Vagina (tissue), 2 donors: Measurements from ENCODE around the gene CADM1. TPM values are rescaled to one million over a fixed set of nuclear protein-coding genes. Genes with fewer than 3 reads are reported as not detected.

Source experiments
- DNase-seq, 2 donors: peaks; one replicate each; pipeline ENCODE4 v3.0.0-alpha.2; 2017; ENCODE audit errors: extremely low spot score in 2 of 2
- H3K27ac ChIP-seq: fragments of 200-600 bp; sonication (generic); one replicate; pipeline ENCODE4 v1.5.1; 2019
- H3K27me3 ChIP-seq: fragments of 200-600 bp; sonication (generic); one replicate; pipeline ENCODE4 v1.5.1; 2019
- H3K36me3 ChIP-seq, 2 donors: fragments of 200-600 bp; sonication (generic); one replicate each; pipeline ENCODE4 v1.5.1; 2017 to 2019
- H3K4me1 ChIP-seq: fragments of 200-600 bp; sonication (generic); one replicate; pipeline ENCODE4 v1.5.1; 2019
- H3K4me3 ChIP-seq, 2 donors: fragments of 200-600 bp; sonication (generic); 1 replicate in 1 of 2; 2 replicates in 1 of 2; pipeline ENCODE4 v1.5.1; 2016 to 2019
- H3K9me3 ChIP-seq: fragments of 200-600 bp; sonication (generic); one replicate; pipeline ENCODE4 v1.5.1; 2019
- POLR2A ChIP-seq, 2 donors: fragments of 450-650 bp; IDR thresholded peaks; one replicate each; pipeline ENCODE4 v1.6.1; 2017; ENCODE audit warnings: antibody characterized with exemption in 2 of 2, mild to moderate bottlenecking in 2 of 2, moderate library complexity in 2 of 2
- POLR2AphosphoS5 ChIP-seq, 2 donors: sonication (generic); formaldehyde crosslinking; IDR thresholded peaks; one replicate each; pipeline ENCODE4 v1.9.0; 2017; ENCODE audit warnings: antibody characterized with exemption in 2 of 2, mild to moderate bottlenecking in 2 of 2, low read depth in 1 of 2; ENCODE audit not compliant: insufficient read depth in 1 of 2
- intact Hi-C: fragments of 100-400 bp; cut with DNase I; formaldehyde crosslinking; loops from one replicate; pipeline ENCODE4 v1.15.1; 2023
- total RNA-seq: library from RNA; depleted of rRNA; stranded (reverse); fragments of >200 nt; gene quantifications from one replicate; pipeline ENCODE4 v1.2.3, GENCODE V29; 2016
- TF ChIP-seq, protein P1 (sequence below), 3 experiments: fragments of 450-650 bp in 2 of 3; fragments of 200-600 bp in 1 of 3; sonication (generic) in 1 of 3; IDR thresholded peaks; one replicate each; pipeline ENCODE4 v1.5.1; 2017 to 2019; ENCODE audit warnings: antibody characterized with exemption in 3 of 3, mild to moderate bottlenecking in 2 of 3, moderate library complexity in 2 of 3

The CADM1 gene
- total RNA-seq, 1 donor from 2014 or later, result 37.1 TPM

DNA sequence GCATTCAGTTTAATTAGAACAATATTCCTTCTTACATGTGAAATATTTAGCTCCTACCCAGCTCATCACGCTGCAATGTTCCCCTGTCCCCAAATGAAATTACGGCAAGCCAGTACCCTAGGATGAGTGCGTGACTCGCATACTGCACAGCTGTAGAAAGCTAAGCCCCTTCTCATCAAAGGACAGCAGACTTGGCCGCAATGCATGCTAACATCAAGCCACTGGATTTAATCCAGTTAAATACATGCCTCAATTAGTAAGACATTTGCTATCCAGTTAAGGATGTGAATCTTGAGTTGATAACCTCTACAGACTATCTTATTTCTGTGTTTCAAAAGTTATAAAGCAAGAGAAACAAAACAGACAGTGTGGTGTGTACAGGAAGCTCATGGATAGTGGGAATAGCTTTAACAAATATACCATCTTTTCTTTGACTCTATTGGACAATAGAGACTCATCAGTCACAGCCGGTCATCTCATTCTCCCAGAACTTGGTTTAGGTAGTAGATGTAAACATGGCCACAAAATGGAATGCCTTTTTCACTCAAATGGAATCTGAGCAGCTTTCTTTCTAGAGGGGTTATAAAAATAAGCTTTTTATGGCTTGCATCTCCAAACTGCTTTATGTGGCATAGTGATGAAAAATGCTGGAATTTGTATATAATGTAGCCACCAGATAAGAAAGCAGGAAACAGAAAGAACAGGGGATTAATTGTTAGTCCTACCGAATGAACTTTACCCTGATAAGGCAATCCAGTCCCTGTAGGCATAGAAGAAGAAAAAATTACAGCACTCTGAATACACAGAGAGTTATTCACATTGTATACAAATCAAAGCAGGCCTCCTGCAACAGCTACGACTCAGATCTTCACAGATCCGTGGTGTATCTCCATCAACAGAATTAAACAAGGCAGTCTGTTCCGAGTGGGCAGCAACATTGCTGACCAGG, 224.1 kb downstream of the CADM1 start:
- DNase-seq, result no peak
- Histone ChIP-seq H3K9me3 (no peaks in the 10 kb centered on the region), H3K27ac (no peak overlapping the region), H3K27me3 (no peaks in the 10 kb centered on the region), H3K36me3 (no peaks in the 10 kb centered on the region), H3K4me3 (no peak overlapping the region), H3K4me1 (no peaks in the 10 kb centered on the region)
- no peak for TF ChIP-seq POLR2AphosphoS5 (IDR thresholded peaks at IDR 0.05; ENCODE audit: insufficient read depth in 1 of 2, low read depth in 1 of 2)
- TF ChIP-seq POLR2A (IDR thresholded peaks at IDR 0.05), result no peak
- TF ChIP-seq, protein P1, sequence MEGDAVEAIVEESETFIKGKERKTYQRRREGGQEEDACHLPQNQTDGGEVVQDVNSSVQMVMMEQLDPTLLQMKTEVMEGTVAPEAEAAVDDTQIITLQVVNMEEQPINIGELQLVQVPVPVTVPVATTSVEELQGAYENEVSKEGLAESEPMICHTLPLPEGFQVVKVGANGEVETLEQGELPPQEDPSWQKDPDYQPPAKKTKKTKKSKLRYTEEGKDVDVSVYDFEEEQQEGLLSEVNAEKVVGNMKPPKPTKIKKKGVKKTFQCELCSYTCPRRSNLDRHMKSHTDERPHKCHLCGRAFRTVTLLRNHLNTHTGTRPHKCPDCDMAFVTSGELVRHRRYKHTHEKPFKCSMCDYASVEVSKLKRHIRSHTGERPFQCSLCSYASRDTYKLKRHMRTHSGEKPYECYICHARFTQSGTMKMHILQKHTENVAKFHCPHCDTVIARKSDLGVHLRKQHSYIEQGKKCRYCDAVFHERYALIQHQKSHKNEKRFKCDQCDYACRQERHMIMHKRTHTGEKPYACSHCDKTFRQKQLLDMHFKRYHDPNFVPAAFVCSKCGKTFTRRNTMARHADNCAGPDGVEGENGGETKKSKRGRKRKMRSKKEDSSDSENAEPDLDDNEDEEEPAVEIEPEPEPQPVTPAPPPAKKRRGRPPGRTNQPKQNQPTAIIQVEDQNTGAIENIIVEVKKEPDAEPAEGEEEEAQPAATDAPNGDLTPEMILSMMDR (IDR thresholded peaks at IDR 0.05), result no peak
- intact Hi-C loops, result no loop called here

DNA sequence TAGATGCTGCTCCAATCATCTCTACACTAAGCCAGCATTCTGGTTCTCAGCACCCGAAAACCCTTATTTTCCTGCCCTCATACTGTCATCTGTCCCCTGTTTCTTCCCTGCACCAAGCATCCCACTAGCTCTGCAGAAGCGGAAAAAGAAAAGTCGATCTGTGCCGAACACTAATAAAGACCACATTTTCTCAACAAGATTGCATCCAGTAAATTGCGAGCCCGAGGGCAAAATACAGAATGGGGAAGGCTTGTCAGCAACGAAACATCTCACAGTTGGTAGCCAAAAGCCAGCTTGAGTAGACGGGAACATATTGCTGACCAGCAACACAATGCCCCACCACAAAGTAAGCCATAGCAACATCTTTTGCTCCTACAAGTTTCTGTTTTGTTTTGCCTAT, 227.4 kb downstream of the CADM1 start:
- no peaks in the 10 kb centered on the region for H3K27me3 ChIP-seq
- no peaks in the 10 kb centered on the region for H3K36me3 ChIP-seq
- no peaks in the 10 kb centered on the region for H3K9me3 ChIP-seq
- intact Hi-C loops, result no loop called here
- no peak for DNase-seq
- no peak overlapping the region for H3K27ac ChIP-seq
- H3K4me1 ChIP-seq, result no peaks in the 10 kb centered on the region
- no peak overlapping the region for H3K4me3 ChIP-seq
- TF ChIP-seq POLR2AphosphoS5 (IDR thresholded peaks at IDR 0.05; ENCODE audit: insufficient read depth in 1 of 2, low read depth in 1 of 2) (no peak), POLR2A (IDR thresholded peaks at IDR 0.05) (no peak)
- TF ChIP-seq, protein P1 (IDR thresholded peaks at IDR 0.05), result no peak

DNA sequence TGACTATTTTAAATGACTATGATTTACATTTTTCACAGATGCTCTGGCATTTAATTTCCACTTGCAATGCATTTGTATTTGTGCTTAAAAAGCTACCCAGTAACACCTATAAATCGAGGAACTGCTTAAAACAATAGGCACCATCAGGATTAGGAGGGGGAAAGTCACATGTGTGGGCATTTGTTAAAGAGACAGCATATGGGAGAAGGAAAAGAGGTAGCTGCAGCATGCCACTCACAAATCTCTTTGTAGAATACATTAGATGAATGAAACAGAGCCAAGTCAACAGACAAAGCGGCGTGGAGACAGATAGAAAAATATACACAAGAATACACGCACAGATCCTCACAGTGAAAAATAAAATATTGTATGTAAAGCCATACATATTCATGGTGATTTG, 228.0 kb downstream of the CADM1 start:
- intact Hi-C loops, result no loop called here
- TF ChIP-seq POLR2A (IDR thresholded peaks at IDR 0.05) (no peak), POLR2AphosphoS5 (IDR thresholded peaks at IDR 0.05; ENCODE audit: insufficient read depth in 1 of 2, low read depth in 1 of 2) (no peak)
- TF ChIP-seq, protein P1 (IDR thresholded peaks at IDR 0.05), result no peak
- Histone ChIP-seq H3K4me1 (no peaks in the 10 kb centered on the region), H3K27ac (no peak overlapping the region), H3K36me3 (no peaks in the 10 kb centered on the region), H3K9me3 (no peaks in the 10 kb centered on the region), H3K4me3 (no peak overlapping the region), H3K27me3 (no peaks in the 10 kb centered on the region)
- no peak for DNase-seq

DNA sequence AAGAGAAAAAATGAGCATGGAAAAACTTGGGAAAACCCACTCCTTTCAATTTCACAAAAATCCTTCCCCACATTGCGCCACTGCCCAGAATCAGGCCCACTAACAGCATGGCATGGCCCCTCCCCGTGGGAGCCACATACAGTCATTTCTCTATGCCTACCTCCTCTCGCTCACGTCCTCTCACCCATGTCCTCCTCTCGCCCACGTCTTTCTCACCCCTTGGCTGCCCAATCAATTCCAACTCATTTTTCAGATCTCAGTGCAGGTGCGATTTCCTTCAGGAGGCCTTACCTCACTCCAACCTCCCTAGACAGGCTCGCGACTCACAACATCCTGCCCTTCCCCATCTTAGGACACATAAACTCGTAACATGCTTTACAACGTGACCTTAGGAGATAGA, 229.2 kb downstream of the CADM1 start:
- Histone ChIP-seq H3K27ac (no peak overlapping the region), H3K9me3 (no peaks in the 10 kb centered on the region), H3K36me3 (no peaks in the 10 kb centered on the region), H3K4me3 (no peak overlapping the region), H3K4me1 (no peaks in the 10 kb centered on the region), H3K27me3 (no peaks in the 10 kb centered on the region)
- intact Hi-C loops, result no loop called here
- no peak for DNase-seq
- TF ChIP-seq POLR2A (IDR thresholded peaks at IDR 0.05) (no peak), POLR2AphosphoS5 (IDR thresholded peaks at IDR 0.05; ENCODE audit: insufficient read depth in 1 of 2, low read depth in 1 of 2) (no peak)
- TF ChIP-seq, protein P1 (IDR thresholded peaks at IDR 0.05), result no peak

DNA sequence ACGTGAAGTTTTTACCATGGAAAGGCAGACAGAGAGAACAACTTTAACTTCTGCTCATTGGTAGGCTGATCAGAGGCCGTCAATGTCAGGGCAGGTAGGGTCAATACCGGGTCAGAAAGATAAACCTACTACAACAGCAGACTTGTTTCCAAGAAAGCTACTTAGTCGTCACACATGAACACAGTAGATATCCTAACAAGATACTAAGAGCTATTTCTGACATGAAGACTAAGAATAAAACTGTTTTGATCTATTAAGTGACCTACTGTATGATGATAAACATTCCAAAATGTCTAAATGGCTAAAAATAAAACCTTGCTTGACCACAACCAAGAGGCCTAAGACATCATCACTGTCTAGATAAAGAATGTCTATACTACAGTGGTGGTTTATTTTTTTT, 231.3 kb downstream of the CADM1 start:
- H3K36me3 ChIP-seq, result no peaks in the 10 kb centered on the region
- DNase-seq, result no peak
- H3K27me3 ChIP-seq, result no peaks in the 10 kb centered on the region
- no peak overlapping the region for H3K27ac ChIP-seq
- no peak overlapping the region for H3K4me3 ChIP-seq
- no peaks in the 10 kb centered on the region for H3K4me1 ChIP-seq
- no peaks in the 10 kb centered on the region for H3K9me3 ChIP-seq
- TF ChIP-seq, protein P1 (IDR thresholded peaks at IDR 0.05), result no peak
- no peak for TF ChIP-seq POLR2AphosphoS5 (IDR thresholded peaks at IDR 0.05; ENCODE audit: insufficient read depth in 1 of 2, low read depth in 1 of 2)
- TF ChIP-seq POLR2A (IDR thresholded peaks at IDR 0.05), result no peak
- intact Hi-C loops, result no loop called here
